K562 (cell line): ENCODE results near the gene AP3M1. TPM values are rescaled to one million over a fixed set of nuclear protein-coding genes. Genes with fewer than 3 reads are reported as not detected.

ENCODE experiments used
- ATAC-seq: fragments of 200-7000 bp; cut with Tn5 transposase; 3 replicates; pipeline ENCODE4 v1.9.1; 2020; ENCODE audit warnings: moderate library complexity
- Bru-seq: library from RNA; stranded (reverse); fragments of 400-500 nt; gene quantifications from one replicate; lab custom pipeline; 2021; lab: Mats Ljungman, UMichigan
- BruChase-seq, 2 experiments: library from RNA; stranded (reverse); fragments of 400-500 nt; gene quantifications; one replicate each; lab custom pipeline; 2021; lab: Mats Ljungman, UMichigan
- BruUV-seq: library from RNA; stranded (reverse); fragments of 400-500 nt; replicated peaks from 2 replicates; lab custom pipeline; 2021; lab: Mats Ljungman, UMichigan
- CTCF ChIA-PET: fragments of 300-600 bp; formaldehyde crosslinking; extraction: SDS; loops from one replicate; lab custom pipeline; 2021; ENCODE audit warnings: low intra/inter-chr PET ratio; lab: Yijun Ruan, JAX
- POLR2A ChIA-PET: fragments of 300-600, 350-650 bp; sonication (Branson Sonifier 250); formaldehyde crosslinking; extraction: SDS; loops from one replicate; lab custom pipeline; 2021; ENCODE audit warnings: antibody characterized with exemption, inconsistent platforms; lab: Yijun Ruan, JAX
- DNase-seq, 4 experiments: peaks; one replicate each; pipeline versions ENCODE4 v3.0.0 to v3.0.0-alpha.2; 2011 to 2018; ENCODE audit warnings: low spot score in 3 of 4, mixed read lengths in 3 of 4; ENCODE audit errors: extremely low read depth in 1 of 4
- FAIRE-seq: peaks from 2 replicates; lab custom pipeline; 2011; peaks lifted over from hg19 to GRCh38; lab: Jason Lieb, UNC
- H2AFZ ChIP-seq: 2 replicates; pipeline ENCODE4 v1.6.0; 2011; ENCODE audit warnings: low read depth, low read length, control low read depth, inconsistent platforms
- H3K27ac ChIP-seq: fragments of 200-600 bp; 3 replicates; pipeline ENCODE4 v1.8.0; 2011; ENCODE audit warnings: low read depth, mild to moderate bottlenecking, control low read depth, inconsistent platforms, low read length, moderate library complexity, mixed read lengths; ENCODE audit errors: extremely low read depth
- H3K27me3 ChIP-seq, 2 experiments: fragments of 300-600 bp in 1 of 2; 2 replicates in 1 of 2; 3 replicates in 1 of 2; pipeline versions ENCODE4 v1.6.0 to v1.8.0; 2011; ENCODE audit warnings: inconsistent platforms in 2 of 2, low read length in 2 of 2, mild to moderate bottlenecking in 1 of 2, mixed read lengths in 1 of 2, moderate library complexity in 1 of 2; ENCODE audit not compliant: control insufficient read depth in 2 of 2, insufficient read depth in 2 of 2
- H3K36me3 ChIP-seq: fragments of 300-600 bp; 3 replicates; pipeline ENCODE4 v1.8.0; 2011; ENCODE audit warnings: mild to moderate bottlenecking, low read length, inconsistent platforms; ENCODE audit not compliant: control insufficient read depth, insufficient read depth
- H3K4me1 ChIP-seq, 2 experiments: fragments of 200-600 bp in 1 of 2; replicated peaks in 1 of 2; 2 replicates in 1 of 2; 3 replicates in 1 of 2; pipeline versions ENCODE4 v1.5.1 to v1.8.0; 2011; ENCODE audit warnings: inconsistent platforms in 2 of 2, low read length in 2 of 2, mild to moderate bottlenecking in 1 of 2, mixed read lengths in 1 of 2, moderate library complexity in 1 of 2; ENCODE audit not compliant: control insufficient read depth in 2 of 2, insufficient read depth in 2 of 2
- H3K4me2 ChIP-seq: 2 replicates; pipeline ENCODE4 v1.6.1; 2011; ENCODE audit warnings: low read length, control low read depth, inconsistent platforms, mixed read lengths; ENCODE audit not compliant: insufficient read depth
- H3K4me3 ChIP-seq: fragments of 200-600 bp; sonication (generic), shearing (Covaris generic); 2 replicates; pipeline ENCODE4 v1.5.1; 2016; ENCODE audit warnings: control low read depth, inconsistent platforms
- H3K79me2 ChIP-seq: fragments of 200-600 bp; 3 replicates; pipeline ENCODE4 v1.8.0; 2011; ENCODE audit warnings: low read length, inconsistent platforms; ENCODE audit not compliant: control insufficient read depth, insufficient read depth
- H3K9ac ChIP-seq, 2 experiments: 2 replicates each; pipeline versions ENCODE4 v1.6.0 to v1.6.1; 2011; ENCODE audit warnings: low read depth in 2 of 2, low read length in 2 of 2, control low read depth in 1 of 2, inconsistent platforms in 1 of 2, mild to moderate bottlenecking in 1 of 2, mixed read lengths in 1 of 2; ENCODE audit not compliant: insufficient read depth in 1 of 2
- H3K9me1 ChIP-seq: one replicate; pipeline ENCODE4 v1.6.0; 2011; ENCODE audit warnings: inconsistent platforms, mild to moderate bottlenecking, low read length, moderate library complexity; ENCODE audit not compliant: control insufficient read depth, insufficient read depth
- H3K9me3 ChIP-seq: replicated peaks from 2 replicates; pipeline ENCODE4 v1.5.1; 2011; ENCODE audit warnings: low read depth, low read length, inconsistent platforms; ENCODE audit not compliant: control insufficient read depth, insufficient read depth
- H4K20me1 ChIP-seq: replicated peaks from 2 replicates; pipeline ENCODE4 v1.6.1; 2011; ENCODE audit warnings: low read length, inconsistent platforms, mixed read lengths; ENCODE audit not compliant: control insufficient read depth, insufficient read depth
- CREB5 ChIP-seq: fragments of 250-450 bp; sonication (Bioruptor Pico); IDR thresholded peaks from 2 replicates; pipeline ENCODE4 v1.5.0; 2020; ENCODE audit warnings: mild to moderate bottlenecking
- HMG20B ChIP-seq: fragments of 250-450 bp; sonication (Bioruptor Pico); IDR thresholded peaks from 2 replicates; pipeline ENCODE4 v1.5.0; 2021; ENCODE audit warnings: mild to moderate bottlenecking
- HOMEZ ChIP-seq: fragments of 250-450 bp; sonication (Bioruptor Pico); IDR thresholded peaks from 2 replicates; pipeline ENCODE4 v1.4.0; 2020; ENCODE audit warnings: mild to moderate bottlenecking, moderate library complexity
- NR1H2 ChIP-seq: sonication (generic); formaldehyde crosslinking; IDR thresholded peaks from 2 replicates; pipeline ENCODE4 v1.4.0; 2020; ENCODE audit warnings: mild to moderate bottlenecking, missing genetic modification reagents
- NR4A1 ChIP-seq, 2 experiments: fragments of 250-450 bp in 1 of 2; fragments of 450-650 bp in 1 of 2; sonication (Bioruptor Pico) in 1 of 2; IDR thresholded peaks; 2 replicates each; pipeline versions ENCODE4 v1.4.0 to v1.6.1; 2016 to 2020; ENCODE audit warnings: mild to moderate bottlenecking in 2 of 2, missing compliant biosample characterization in 1 of 2, missing genetic modification characterization in 1 of 2, moderate library complexity in 1 of 2
- SMARCA5 ChIP-seq: fragments of 450-650 bp; IDR thresholded peaks from 2 replicates; pipeline ENCODE4 v1.6.1; 2016
- SP2 ChIP-seq: IDR thresholded peaks from 2 replicates; pipeline ENCODE4 v1.6.1; 2011; ENCODE audit warnings: mild to moderate bottlenecking, low read depth, low read length, moderate library complexity; ENCODE audit not compliant: poor library complexity, severe bottlenecking; ENCODE audit errors: extremely low read depth
- ZNF639 ChIP-seq, 2 experiments: fragments of 200-800 bp in 1 of 2; sonication (Bioruptor generic) in 1 of 2; sonication (generic) in 1 of 2; formaldehyde crosslinking in 1 of 2; IDR thresholded peaks in 1 of 2; conservative IDR thresholded peaks in 1 of 2; 2 replicates each; pipeline versions ENCODE4 v1.5.0 to v1.6.1; 2016 to 2020; ENCODE audit warnings: missing compliant biosample characterization in 1 of 2, missing genetic modification characterization in 1 of 2, missing genetic modification reagents in 1 of 2
- WGBS: fragments of 100-300 bp; shearing (Covaris generic); methylation state at CpG from one replicate; pipeline ENCODE4 v1.1.6; 2016; ENCODE audit warnings: low coverage, mixed read lengths; ENCODE audit not compliant: insufficient coverage; ENCODE audit errors: missing lambda C conversion rate; 5-methylcytosine and 5-hydroxymethylcytosine counted together
- in situ Hi-C: fragments of 300-500 bp; cut with MboI; formaldehyde crosslinking; loops from 4 replicates; pipeline ENCODE4 v1.15.0; 2018; ENCODE audit warnings: inconsistent platforms, mixed read lengths
- intact Hi-C: fragments of 100-400 bp; cut with micrococcal nuclease; formaldehyde crosslinking; loops from 2 replicates; pipeline ENCODE4 v1.14.2; 2022
- long read RNA-seq, 3 experiments: library from polyadenylated mRNA in 2 of 3; library from RNA in 1 of 3; unstranded in 2 of 3; stranded (forward) in 1 of 3; transcript quantifications; one replicate each; pipeline ENCODE4 v2.0.0, GENCODE V29; 2019 to 2022
- polyA minus RNA-seq, 3 experiments: library from RNA; depleted of rRNA, polyadenylated mRNA; stranded (reverse); fragments of >200 nt; gene quantifications; 2 replicates each; pipeline ENCODE4 v1.2.3, GENCODE V29; 2011
- polyA plus RNA-seq, 8 experiments: library from polyadenylated mRNA; depleted of rRNA in 4 of 8; stranded (reverse) in 5 of 8; unstranded in 3 of 8; fragments of >200 nt; fragmentation: Nextera tagmentation in 2 of 8; fragmentation: Illumina TruSeq in 1 of 8; extraction: Ambion mirVana in 2 of 8; extraction: Trizol in 1 of 8; gene quantifications; 2 replicates each; pipeline versions ENCODE4 v1.2.1 to v1.2.3, GENCODE V29; 2011 to 2014; ENCODE audit warnings: inconsistent platforms in 1 of 8, missing spikeins in 1 of 8
- total RNA-seq, 7 experiments: library from RNA; depleted of rRNA in 6 of 7; stranded (reverse); fragments of >200 nt in 6 of 7; fragmentation: Illumina TruSeq in 2 of 7; extraction: Trizol in 2 of 7; gene quantifications; 2 replicates each; pipeline versions ENCODE4 v1.2.1 to v1.2.3, GENCODE V29; 2011 to 2021; ENCODE audit warnings: low replicate concordance in 1 of 7

The AP3M1 gene
- 79.8 and 112 TPM in 2 replicates for total RNA-seq (2011; cell fraction: chromatin; rRNA removed; ENCODE audit: low replicate concordance)
- total RNA-seq (2011; cell fraction: nucleolus; rRNA removed) = 46.7 and 47.5 TPM in 2 replicates
- total RNA-seq (2011; cell fraction: nucleoplasm; rRNA removed) = 65.3 and 84.1 TPM in 2 replicates
- 44.3 and 48.1 TPM in 2 replicates for total RNA-seq (2014; rRNA removed)
- 67.1 and 75.5 TPM in 2 replicates for total RNA-seq (2014; rRNA removed; fragmentation: Illumina TruSeq; extraction: Trizol)
- 61.4 and 67.6 TPM in 2 replicates for total RNA-seq (2015; rRNA removed; fragmentation: Illumina TruSeq; extraction: Trizol)
- total RNA-seq (2021) = 66.8 and 67.8 TPM in 2 replicates
- 109 and 135 TPM in 2 replicates for polyA plus RNA-seq (2011; rRNA removed)
- 39.8 and 73.5 TPM in 2 replicates for polyA plus RNA-seq (2011; cell fraction: cytosol; rRNA removed)
- 48.8 and 68.8 TPM in 2 replicates for polyA plus RNA-seq (2011; cell fraction: nucleus; rRNA removed)
- 53.8 and 71.1 TPM in 2 replicates for polyA plus RNA-seq (2012)
- 86.9 and 105 TPM in 2 replicates for polyA plus RNA-seq (2014; fragmentation: Illumina TruSeq; extraction: Trizol)
- polyA plus RNA-seq (2014; fragmentation: Nextera tagmentation; extraction: Ambion mirVana) = 10 to 100 TPM; 54.7 to 89.9 TPM
- polyA plus RNA-seq (2014; rRNA removed) = 51.5 and 68.4 TPM in 2 replicates
- polyA minus RNA-seq (2011; rRNA and poly(A)+ RNA removed) = 140 and 141 TPM in 2 replicates
- polyA minus RNA-seq (2011; cell fraction: cytosol; rRNA and poly(A)+ RNA removed) = 41.5 and 57.5 TPM in 2 replicates
- polyA minus RNA-seq (2011; cell fraction: nucleus; rRNA and poly(A)+ RNA removed) = 24.9 and 46.7 TPM in 2 replicates
- Bru-seq, nascent RNA = percentile 85 among the genes with signal in this experiment
- percentile 86 among the genes with signal in this experiment for BruChase-seq, experiment 1, labeled RNA remaining after a 2-hour chase
- percentile 88 among the genes with signal in this experiment for BruChase-seq, experiment 2, labeled RNA remaining after a 6-hour chase
- long read RNA-seq, experiment 1, full-length matches to known transcripts = 145 of 207 reads
- long read RNA-seq, experiment 1, partial matches to known transcripts = 13 of 207 reads
- long read RNA-seq, experiment 1, other reads (novel, unspliced or antisense) = 49 of 207 reads
- long read RNA-seq, experiment 2, full-length matches to known transcripts = 8 of 84 reads
- long read RNA-seq, experiment 2, partial matches to known transcripts = 8 of 84 reads
- long read RNA-seq, experiment 2, other reads (novel, unspliced or antisense) = 68 of 84 reads
- long read RNA-seq, experiment 3, full-length matches to known transcripts = 32 of 46 reads
- long read RNA-seq, experiment 3, partial matches to known transcripts = 4 of 46 reads
- long read RNA-seq, experiment 3, other reads (novel, unspliced or antisense) = 10 of 46 reads

- Histone ChIP-seq H3K4me2 (peak within 1 kb of the TSS; percentile 98), H3K27ac (peak within 1 kb of the TSS; percentile 94), H4K20me1 (no peaks in the 10 kb centered on the region; the same call in 1 of the 2 replicates), H3K9me1 (no peaks in the 10 kb centered on the region), H2AFZ (peak within 1 kb of the TSS; percentile 90), H3K9me3 (no peaks in the 10 kb centered on the region), H3K27me3 (no peaks in the 10 kb centered on the region), H3K36me3 (peaks cover 26% of the 10 kb centered on the region; the same call in 2 of the 3 replicates), H3K4me1 (peaks cover 5 to 22% of the 10 kb centered on the region in 2 experiments; a peak in 4 of 5 replicates), H3K4me3 (peak within 1 kb of the TSS; percentile 93), H3K79me2 (peaks cover 93% of the 10 kb centered on the region), H3K9ac (peak within 1 kb of the TSS; percentile 85 to 96)
- DNase-seq (peak; percentile 85 to 94 (median 88)), ATAC-seq (peak; percentile 66), FAIRE-seq (peak; percentile 35)
- in situ Hi-C loops = no loop called here
- under 1% methylated on average over 32 of the region's 32 CpGs for WGBS
- intact Hi-C loops = loop anchor here (2.0 to 5.0 kb wide), 2 partner anchors 26 to 82 kb away; no protein-coding TSS in a partner anchor
- POLR2A ChIA-PET = interaction anchor here (0.6 to 2.1 kb wide), 16 partner anchors 9 to 1061 kb away, joined by 3 to 10 read pairs (median 3); no protein-coding TSS in a partner anchor
- CTCF ChIA-PET = interaction anchor here (1.1 to 1.2 kb wide), 2 partner anchors 85 to 94 kb away, joined by 3 to 5 read pairs; no protein-coding TSS in a partner anchor
- no TSS peak for BruUV-seq
- TF ChIP-seq ZNF639 (CRISPR knock-in tag; conservative IDR thresholded peaks at IDR 0.05 in 1 of 2, IDR thresholded peaks at IDR 0.05 in 1 of 2) (peak in 1 of 2 experiments; percentile 84; a peak in 2 of 4 replicates), CREB5 (CRISPR knock-in tag) (no peak), HMG20B (no peak), NR1H2 (CRISPR knock-in tag) (no peak), HOMEZ (CRISPR knock-in tag) (no peak), SP2 (no peak), SMARCA5 (0 out of 2 replicates have a peak, but pooled peaks have one; percentile 71), NR4A1 (CRISPR knock-in tag; IDR thresholded peaks at IDR 0.05) (0 out of 2 replicates have a peak, but pooled peaks have one; percentile 12), NR4A1 (tag; IDR thresholded peaks at IDR 0.05) (no peak)
Measured at GRCh38 chr10:74150204-74150989, at the start of gene AP3M1. Gene AP3M1 (minus strand): TSS chr10:74150828. CDS start chr10:74138379, 12,449 bp downstream.
